ENCODE results near the gene FAM168A. TPM values are rescaled to one million over a fixed set of nuclear protein-coding genes. Genes with fewer than 3 reads are reported as not detected.

The FAM168A gene
- total RNA-seq, 2 donors from 2014 or later, result 34.0 to 36.0 TPM

GRCh38 chr11:73423506-73423905, 174.4 kb downstream of the FAM168A start:
- H3K27me3 ChIP-seq (replicated peaks; ENCODE audit: insufficient read depth), result no peaks in the 10 kb centered on the region
- DNase-seq (ENCODE audit: low spot score) (no peak), ATAC-seq (ENCODE audit: insufficient number of reproducible peaks, low FRiP score, low read depth) (no peak)
- peaks cover 3% of the 10 kb centered on the region for H3K36me3 ChIP-seq
- no peak overlapping the region for H3K27ac ChIP-seq
- peaks cover 0 to 14% of the 10 kb centered on the region in 2 donors for H3K4me1 ChIP-seq (ENCODE audit: control insufficient read depth in 1 of 2, low read depth in 2 of 2)
- H3K9me3 ChIP-seq, result no peaks in the 10 kb centered on the region
- TF ChIP-seq CTCF (IDR thresholded peaks at IDR 0.05), result no peak
- H3K4me3 ChIP-seq, result no peak overlapping the region

DNA sequence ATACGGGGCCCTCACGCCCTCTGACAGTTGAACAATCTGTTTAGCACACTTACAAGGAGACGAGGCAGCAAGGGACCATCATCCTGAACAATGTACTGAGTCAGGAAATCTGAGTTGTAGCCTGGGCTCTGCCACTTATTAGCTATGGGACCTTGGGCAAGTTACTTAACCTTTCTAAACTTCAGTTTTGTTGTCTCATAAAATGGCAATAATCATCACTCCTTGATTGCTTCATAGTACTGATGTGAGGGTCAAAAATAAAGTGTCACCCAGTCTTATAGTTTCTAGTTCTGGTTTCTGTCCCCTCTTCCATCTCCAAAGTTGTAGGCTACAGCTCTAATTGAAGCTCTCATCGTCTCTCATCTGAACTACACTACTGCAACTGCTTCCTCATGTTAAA, 175.0 kb downstream of the FAM168A start:
- DNase-seq (ENCODE audit: low spot score) (no peak), ATAC-seq (ENCODE audit: insufficient number of reproducible peaks, low FRiP score, low read depth) (no peak)
- Histone ChIP-seq H3K9me3 (no peaks in the 10 kb centered on the region), H3K36me3 (peaks cover 3% of the 10 kb centered on the region), H3K4me1 (ENCODE audit: control insufficient read depth in 1 of 2, low read depth in 2 of 2) (peaks cover 0 to 14% of the 10 kb centered on the region in 2 donors), H3K4me3 (no peak overlapping the region), H3K27me3 (replicated peaks; ENCODE audit: insufficient read depth) (no peaks in the 10 kb centered on the region), H3K27ac (no peak overlapping the region)
- TF ChIP-seq CTCF (IDR thresholded peaks at IDR 0.05), result no peak

GRCh38 chr11:73420136-73420535, 177.8 kb downstream of the FAM168A start:
- H3K36me3 ChIP-seq, result peaks cover 3% of the 10 kb centered on the region
- H3K4me3 ChIP-seq, result no peak overlapping the region
- no peaks in the 10 kb centered on the region for H3K27me3 ChIP-seq (replicated peaks; ENCODE audit: insufficient read depth)
- H3K4me1 ChIP-seq (ENCODE audit: control insufficient read depth in 1 of 2, low read depth in 2 of 2), result peaks cover 0 to 5% of the 10 kb centered on the region in 2 donors
- H3K27ac ChIP-seq, result no peak overlapping the region
- ATAC-seq (ENCODE audit: insufficient number of reproducible peaks, low FRiP score, low read depth) (no peak), DNase-seq (ENCODE audit: low spot score) (no peak)
- no peaks in the 10 kb centered on the region for H3K9me3 ChIP-seq
- no peak for TF ChIP-seq CTCF (IDR thresholded peaks at IDR 0.05)

GRCh38 chr11:73416786-73417185, 181.1 kb downstream of the FAM168A start:
- no peak overlapping the region for H3K27ac ChIP-seq
- no peak for TF ChIP-seq CTCF (IDR thresholded peaks at IDR 0.05)
- H3K9me3 ChIP-seq, result no peaks in the 10 kb centered on the region
- no peak for DNase-seq (ENCODE audit: low spot score)
- H3K36me3 ChIP-seq, result peaks cover 3% of the 10 kb centered on the region
- no peaks in the 10 kb centered on the region for H3K27me3 ChIP-seq (replicated peaks; ENCODE audit: insufficient read depth)
- peaks cover 13 to 21% of the 10 kb centered on the region in 2 donors for H3K4me1 ChIP-seq (ENCODE audit: control insufficient read depth in 1 of 2, low read depth in 2 of 2)
- ATAC-seq (ENCODE audit: insufficient number of reproducible peaks, low FRiP score, low read depth), result no peak
- H3K4me3 ChIP-seq, result no peak overlapping the region

DNA sequence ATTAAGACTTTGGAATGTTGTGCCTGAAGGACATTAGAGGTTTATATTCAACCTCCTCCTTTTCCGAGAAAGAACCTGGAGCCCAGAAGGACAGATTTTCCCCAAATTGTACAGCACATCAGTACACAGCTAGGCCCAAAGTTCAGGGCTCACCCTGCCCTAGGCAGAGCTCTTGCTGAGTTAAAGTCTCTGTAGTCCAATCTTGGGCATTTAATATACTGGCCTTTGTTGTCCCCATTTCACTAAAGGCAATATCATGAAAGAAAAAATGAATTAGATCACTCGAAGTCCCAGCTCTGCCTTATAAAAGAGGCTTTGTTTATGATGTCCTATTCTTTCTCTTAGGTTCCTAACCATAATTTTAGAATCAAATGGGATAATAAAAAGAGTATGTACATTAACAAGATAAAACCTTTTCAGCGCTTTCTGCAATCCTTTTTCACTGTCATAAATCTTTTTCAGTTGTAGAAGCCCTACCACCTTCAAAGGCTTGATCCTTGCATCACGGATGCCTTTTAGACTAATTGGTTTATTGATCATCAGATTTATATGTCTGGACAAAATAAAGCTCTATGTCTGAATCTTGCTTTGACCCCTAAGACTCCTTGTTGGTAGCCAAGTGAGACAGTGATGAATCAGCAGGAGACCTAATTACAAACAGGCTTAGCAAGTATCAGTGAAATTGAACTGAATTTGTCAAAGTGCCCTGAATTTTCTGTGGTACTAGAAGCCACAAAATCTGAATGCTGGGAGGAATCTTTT, 181.9 kb downstream of the FAM168A start:
- Histone ChIP-seq H3K36me3 (peaks cover 3% of the 10 kb centered on the region), H3K4me3 (no peak overlapping the region), H3K4me1 (ENCODE audit: control insufficient read depth in 1 of 2, low read depth in 2 of 2) (peaks cover 13 to 21% of the 10 kb centered on the region in 2 donors), H3K9me3 (no peaks in the 10 kb centered on the region), H3K27ac (peak overlapping the region in 1 of 2 donors; percentile 40), H3K27me3 (replicated peaks; ENCODE audit: insufficient read depth) (no peaks in the 10 kb centered on the region)
- ATAC-seq (ENCODE audit: insufficient number of reproducible peaks, low FRiP score, low read depth) (no peak), DNase-seq (ENCODE audit: low spot score) (no peak)
- TF ChIP-seq CTCF (IDR thresholded peaks at IDR 0.05), result no peak
